GM21786 (cell line): ENCODE measurements around the gene STAC3.

Source experiments
- ATAC-seq: cut with Tn5 transposase; IDR thresholded peaks from one replicate; pipeline ENCODE4 v1.9.1; 2021; ENCODE audit not compliant: unreplicated experiment

Gene STAC3

DNA sequence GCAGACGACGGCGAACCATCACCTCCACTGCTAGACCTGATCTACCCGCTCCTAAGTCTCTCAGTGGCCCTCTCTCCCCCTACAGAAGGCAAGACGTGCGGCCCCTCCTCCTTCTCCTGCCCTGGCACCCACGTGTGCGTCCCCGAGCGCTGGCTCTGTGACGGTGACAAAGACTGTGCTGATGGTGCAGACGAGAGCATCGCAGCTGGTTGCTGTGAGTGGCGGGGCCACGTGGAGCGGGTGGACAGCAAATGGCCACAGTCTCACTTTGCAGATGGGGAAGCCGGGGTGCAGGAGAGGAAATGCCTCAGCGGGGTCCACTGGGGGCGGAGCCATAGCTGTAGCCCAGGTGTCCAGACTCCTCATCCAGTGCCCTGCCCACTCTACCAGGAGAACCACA, 55.8 kb downstream of the STAC3 start:
- ATAC-seq: no peak

DNA sequence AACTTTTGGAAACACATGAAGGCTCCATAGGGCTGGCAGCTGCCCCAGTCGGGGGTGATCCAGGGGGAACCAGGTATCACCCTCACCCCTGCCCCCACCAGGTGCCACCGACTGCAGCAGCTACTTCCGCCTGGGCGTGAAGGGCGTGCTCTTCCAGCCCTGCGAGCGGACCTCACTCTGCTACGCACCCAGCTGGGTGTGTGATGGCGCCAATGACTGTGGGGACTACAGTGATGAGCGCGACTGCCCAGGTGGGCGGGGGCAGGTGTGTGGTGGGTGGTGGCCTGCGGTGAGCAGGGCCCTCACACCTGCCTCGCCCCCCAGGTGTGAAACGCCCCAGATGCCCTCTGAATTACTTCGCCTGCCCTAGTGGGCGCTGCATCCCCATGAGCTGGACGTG, 56.7 kb downstream of the STAC3 start:
- no peak for ATAC-seq

- no peak for ATAC-seq
Observed at GRCh38 chr12:57193706-57194245, 57.2 kb downstream of the STAC3 start.
